HTR-8/SVneo (cell line): Measurements from ENCODE around the gene GSG1L.

Source experiments
- DNase-seq: peaks from one replicate; pipeline ENCODE4 v3.0.0; 2011; ENCODE audit warnings: low spot score, mixed read lengths; ENCODE audit not compliant: insufficient read length
- FAIRE-seq: peaks from 2 replicates; lab custom pipeline; 2011; peaks lifted over from hg19 to GRCh38; lab: Jason Lieb, UNC

GSG1L gene

GRCh38 chr16:28067604-28068379 lies 4.3 kb upstream of the GSG1L start:
- DNase-seq (no peak), FAIRE-seq (no peak)

GRCh38 chr16:28064706-28065249 lies 1.3 kb upstream of the GSG1L start:
- DNase-seq (no peak), FAIRE-seq (no peak)

GRCh38 chr16:28064150-28064549 lies 636 bp upstream of the GSG1L start:
- DNase-seq (no peak), FAIRE-seq (no peak)

- DNase-seq: no peak
- FAIRE-seq: no peak
Observed at GRCh38 chr16:28062847-28063521, 530 bp downstream of the GSG1L start.

GRCh38 chr16:28062261-28062846 lies 1.2 kb downstream of the GSG1L start:
- DNase-seq: no peak
- no peak for FAIRE-seq

DNA sequence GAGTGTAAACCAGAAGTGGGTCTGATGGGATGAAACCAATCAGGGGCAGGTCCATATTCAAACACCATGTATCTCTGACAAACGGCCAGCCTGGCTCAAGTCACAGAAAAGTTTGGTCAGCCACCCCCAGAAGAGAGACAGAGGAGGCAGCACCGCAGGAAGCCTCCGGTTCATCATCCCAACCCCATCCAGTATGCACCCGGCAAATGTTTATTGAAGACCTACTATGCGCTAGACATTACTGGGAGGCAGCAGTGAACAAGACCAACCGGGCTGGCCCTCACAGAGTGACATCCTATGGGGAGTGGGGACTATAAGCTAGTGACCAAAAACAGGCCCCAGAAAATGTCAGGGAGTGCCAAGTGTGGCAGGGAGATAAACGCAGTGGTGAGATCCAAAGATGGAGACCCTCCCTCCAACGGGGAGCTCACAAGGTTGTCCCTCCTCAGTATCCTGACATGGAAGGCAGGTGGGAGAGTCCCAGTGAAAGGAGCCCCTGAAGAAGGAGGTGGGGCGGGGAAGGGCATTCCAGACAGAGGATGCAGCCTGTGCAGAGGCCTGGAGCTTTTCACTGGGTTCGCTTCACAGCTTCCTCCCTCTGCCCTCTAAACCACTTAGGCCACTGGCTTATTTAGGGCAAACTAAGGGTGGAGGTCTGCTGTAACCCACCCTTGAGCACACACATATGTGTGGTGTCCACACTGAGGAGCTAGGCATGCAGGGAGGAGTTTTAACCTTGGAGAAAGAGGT lies 2.0 kb downstream of the GSG1L start:
- FAIRE-seq (no peak), DNase-seq (no peak)

DNA sequence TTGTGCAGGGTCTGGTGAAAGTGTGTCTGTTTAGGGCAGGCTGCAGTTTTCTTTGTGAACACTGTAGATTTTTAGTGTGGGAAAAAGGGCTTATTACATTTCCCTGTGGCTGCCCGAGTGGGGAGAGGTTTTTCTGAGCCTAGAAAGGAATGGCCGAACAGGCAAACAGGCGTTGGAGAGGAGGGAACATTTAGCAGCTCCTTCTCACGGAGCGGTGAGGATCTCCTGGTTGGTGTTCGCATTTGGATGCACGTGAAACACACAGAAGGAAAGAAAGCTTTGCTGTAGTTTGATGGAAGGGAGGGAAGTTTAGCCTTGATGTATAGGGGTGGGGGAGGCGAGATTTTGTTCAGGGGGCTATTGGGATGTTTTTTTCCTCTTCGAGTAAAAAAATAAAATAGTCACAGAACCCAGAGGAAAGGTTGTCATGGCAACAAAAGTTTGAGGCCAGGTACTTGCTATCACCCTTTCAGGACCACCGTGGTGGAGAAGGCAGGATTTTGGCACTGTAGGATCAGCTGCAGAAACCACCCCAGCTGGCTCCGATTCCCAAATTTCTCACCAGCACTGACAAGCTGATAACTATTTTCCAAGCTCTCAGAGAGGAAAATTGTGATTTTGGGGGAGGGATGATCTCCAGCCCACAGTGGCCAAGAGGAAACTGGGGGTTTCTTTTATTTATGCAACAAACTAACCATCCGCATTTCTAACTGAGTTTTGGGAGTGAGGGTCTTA lies 3.5 kb downstream of the GSG1L start:
- FAIRE-seq: no peak
- no peak for DNase-seq

DNA sequence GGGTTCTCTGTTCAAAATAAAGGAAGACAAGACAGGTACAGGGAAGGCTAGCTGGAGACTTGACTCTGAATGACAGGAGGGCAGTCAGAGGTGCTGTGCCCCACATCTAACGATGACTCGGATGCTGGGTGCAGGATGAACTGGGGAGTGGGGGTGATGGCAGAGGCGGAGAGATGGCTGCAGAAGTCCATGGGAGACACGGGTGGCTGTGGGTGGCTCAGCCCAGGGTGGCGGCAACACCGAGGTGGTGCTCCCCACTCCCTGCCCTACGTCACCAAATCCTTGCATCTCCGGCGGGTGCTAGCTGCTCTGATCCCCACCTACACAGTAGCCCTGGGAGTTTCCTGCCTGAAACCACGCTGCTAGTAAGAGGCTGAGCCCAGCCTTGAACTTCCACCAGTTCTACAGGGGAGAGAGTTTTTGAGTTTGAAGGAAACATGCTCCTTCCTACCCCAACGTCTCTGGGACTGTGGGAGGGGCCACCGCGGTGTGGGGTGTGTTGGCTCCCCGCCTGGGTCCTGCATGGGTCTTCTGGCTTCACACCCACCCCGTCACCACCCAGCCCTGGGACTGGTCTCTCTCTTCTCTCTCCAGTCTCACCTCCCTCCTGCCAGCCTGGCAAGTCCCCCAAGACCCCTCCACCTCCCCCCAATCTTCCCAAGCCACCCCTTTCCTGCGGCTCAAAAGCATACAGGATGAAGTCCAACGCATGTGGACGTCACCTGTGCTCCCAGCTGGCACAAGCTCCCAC lies 4.5 kb downstream of the GSG1L start:
- no peak for FAIRE-seq
- no peak for DNase-seq

- DNase-seq (no peak), FAIRE-seq (no peak)
Observed at GRCh38 chr16:28057949-28058348, 5.6 kb downstream of the GSG1L start.

DNA sequence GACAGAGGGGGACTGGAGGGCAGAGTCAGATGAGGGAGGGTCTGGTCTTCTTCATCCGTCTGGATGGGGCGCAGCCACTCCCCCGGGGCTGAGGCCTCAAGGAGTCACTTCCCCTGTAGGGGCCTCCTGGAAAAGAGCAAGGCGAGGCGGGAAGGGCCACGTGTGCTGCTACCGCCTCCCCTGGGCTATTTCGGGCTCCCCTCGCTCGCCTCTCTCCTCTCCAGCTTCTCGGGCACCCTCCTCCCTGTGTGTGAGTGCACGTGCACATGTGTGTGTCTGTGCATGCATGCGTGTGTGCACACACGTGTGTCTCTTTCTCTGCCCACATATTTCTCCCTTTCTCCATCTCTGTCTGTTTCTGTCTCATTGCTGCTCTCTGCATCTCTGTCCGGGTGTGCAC lies 10.1 kb downstream of the GSG1L start:
- FAIRE-seq (no peak), DNase-seq (no peak)

GRCh38 chr16:28052274-28053128 lies 11.0 kb downstream of the GSG1L start:
- DNase-seq (no peak), FAIRE-seq (no peak)

DNA sequence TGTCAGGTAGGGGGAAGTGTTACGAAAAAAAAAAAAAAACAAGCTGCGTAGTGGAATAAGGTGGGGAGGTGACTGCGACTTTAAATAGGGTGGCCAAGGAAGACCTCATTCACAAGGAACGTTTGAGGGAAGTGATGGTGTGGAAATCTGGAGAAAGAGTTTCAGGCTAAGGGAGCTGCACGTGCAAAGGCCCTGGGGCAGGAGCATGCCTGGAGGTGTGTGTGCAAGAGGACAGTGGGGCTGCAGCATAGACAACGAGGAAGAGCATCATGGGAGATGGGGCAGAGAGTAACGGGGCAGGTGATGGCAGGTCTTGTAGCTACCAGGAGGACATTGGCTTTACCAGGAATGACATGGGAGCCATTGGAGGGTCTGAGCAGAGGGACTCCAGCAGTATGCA lies 12.0 kb downstream of the GSG1L start:
- FAIRE-seq: no peak
- no peak for DNase-seq

DNA sequence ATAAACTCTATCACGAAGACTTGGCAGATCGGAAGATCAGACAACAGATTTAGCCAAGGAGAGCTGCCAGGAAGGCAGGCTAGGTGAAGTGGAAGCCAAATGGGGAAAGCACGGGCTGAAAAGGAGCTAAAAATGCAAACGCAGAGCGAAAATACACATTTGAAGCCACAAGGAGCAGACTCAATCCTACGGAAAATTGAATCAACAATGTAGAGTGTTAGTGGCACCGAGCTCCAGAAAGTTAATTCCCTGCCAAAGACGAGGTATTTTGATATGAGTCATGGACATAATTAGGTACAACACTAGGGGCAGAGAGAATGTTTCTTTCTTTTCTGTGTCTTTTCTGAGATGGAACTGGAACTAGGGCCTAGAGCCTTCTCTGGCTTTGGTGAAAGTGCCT lies 20.7 kb downstream of the GSG1L start:
- FAIRE-seq: no peak
- DNase-seq: no peak

DNA sequence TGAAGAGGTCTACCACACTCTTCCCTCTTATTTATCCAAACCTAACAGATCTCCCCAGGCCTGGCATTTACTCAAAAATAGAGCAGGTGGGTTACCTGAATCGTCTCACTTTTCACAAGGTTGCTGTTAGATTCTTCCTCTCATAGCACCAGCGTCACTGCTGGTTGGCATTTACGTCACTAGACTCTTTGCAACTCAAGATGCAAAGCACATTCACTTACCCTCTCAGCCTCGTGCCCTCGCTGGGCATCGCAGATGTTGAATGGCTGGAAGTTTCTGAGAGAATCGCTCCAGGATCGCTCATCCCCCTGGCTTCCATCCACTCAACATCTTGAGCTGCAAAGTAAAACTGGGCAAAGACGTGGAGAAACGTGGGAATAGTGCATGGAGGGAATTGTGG lies 21.9 kb downstream of the GSG1L start:
- FAIRE-seq (no peak), DNase-seq (no peak)

GRCh38 chr16:28040039-28040438 lies 23.5 kb downstream of the GSG1L start:
- no peak for DNase-seq
- FAIRE-seq: no peak

DNA sequence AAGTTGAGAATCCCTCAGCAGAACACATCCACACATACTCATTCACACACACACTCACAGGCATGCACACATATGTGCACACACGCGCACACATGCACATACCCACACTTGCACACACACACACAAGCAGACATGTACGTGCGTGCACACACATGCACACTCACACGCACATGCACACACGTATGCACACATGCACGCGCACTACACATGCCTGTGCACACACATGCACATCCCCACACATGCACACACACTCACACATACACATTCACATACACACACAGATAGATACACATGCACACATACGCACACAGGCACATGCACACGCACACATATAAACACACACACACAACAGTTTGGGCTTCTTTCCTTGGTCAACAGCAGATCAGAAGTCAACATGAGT lies 24.0 kb downstream of the GSG1L start:
- FAIRE-seq (peak; percentile 75), DNase-seq (no peak)

DNA sequence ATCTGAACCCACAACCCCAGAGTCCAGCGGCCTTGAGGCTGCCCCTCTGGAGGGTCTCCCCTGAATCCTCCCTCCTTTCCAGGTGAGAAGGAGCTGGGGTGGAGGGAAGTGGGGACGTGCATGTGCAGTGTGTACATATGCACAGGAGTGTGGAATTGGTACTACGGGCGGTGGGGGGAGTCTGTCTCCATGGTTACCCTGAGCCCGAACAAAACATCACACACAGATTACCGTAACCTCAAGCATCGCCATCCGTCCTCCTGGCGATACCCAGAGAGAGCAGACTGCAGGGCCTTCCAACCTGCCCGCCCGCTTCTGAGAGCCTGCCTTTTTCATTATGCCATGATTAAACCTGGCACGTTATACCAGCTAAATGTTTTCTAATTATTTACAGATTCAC lies 25.1 kb downstream of the GSG1L start:
- no peak for FAIRE-seq
- DNase-seq: no peak

DNA sequence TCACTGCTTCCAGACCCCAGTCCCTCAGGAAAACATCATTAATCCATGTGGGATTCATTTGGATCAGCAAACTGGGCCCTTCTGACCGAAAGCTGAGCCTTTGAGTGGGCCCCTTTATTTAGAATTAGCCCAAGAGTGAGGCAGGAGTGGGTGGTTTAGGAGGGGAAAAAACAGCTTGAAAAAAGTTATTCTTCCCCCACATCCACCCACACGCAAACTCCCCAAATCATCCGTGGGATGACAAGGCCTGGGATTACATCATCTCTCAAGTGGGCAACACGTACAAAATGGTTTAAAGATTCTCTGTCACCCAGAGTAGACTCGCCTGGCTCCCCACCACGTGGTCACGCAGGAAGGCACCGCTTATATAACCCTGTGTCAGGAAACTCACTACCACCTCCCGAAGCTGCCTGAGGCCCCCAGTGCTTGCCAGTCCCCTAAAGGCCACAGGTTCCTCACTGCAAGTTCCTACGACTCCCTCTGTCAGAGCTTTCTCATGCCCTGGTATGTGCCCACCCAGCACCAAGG lies 27.6 kb downstream of the GSG1L start:
- FAIRE-seq (no peak), DNase-seq (no peak)
